ENCODE results near the gene MYL11.

DNA sequence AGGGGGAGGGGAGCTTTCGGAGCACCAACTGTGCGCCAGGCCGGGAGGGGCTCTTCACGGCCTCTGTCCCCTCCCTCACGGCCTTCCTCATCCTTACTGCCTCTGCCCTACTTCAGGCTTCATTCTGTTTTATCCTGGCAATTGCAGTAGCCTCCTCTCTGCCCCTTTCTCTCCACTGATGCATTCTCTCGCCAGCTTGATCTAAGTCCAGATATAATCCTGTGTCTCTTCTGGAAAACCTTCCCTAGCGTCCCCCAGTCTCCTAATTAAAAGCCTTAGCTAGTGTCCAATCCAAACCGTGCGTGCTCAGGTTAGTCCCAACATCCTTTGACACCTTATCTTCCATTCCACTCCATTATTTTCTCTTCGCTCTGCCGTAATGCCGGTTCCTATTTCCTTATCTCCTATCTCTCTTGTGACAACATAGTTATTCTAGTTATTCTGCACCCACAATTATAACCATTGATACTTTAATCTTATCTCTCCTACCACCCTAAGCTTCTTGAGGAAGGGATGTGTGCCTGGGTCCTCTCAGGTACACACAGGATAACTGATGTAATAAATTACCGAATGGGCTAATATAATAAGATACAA lies 21.5 kb downstream of the MYL11 start:
- TF ChIP-seq POLR2A (IDR thresholded peaks at IDR 0.05; ENCODE audit: low read length) (no peak), GATA1 (IDR thresholded peaks at IDR 0.05; ENCODE audit: low read depth, low read length) (no peak)
